Brain microvascular endothelial cell (primary cell): ENCODE data around the gene OPN1SW.

Source experiments
- DNase-seq: peaks from one replicate; pipeline ENCODE4 v3.0.0-alpha.2; 2020
- H3K27ac ChIP-seq: fragments of 250-450 bp; sonication (Bioruptor Pico); 2 replicates; pipeline ENCODE4 v1.5.1; 2020; ENCODE audit warnings: mild to moderate bottlenecking, moderate library complexity
- H3K27me3 ChIP-seq: fragments of 250-450 bp; sonication (Bioruptor Pico); replicated peaks from 2 replicates; pipeline ENCODE4 v1.5.1; 2020; ENCODE audit warnings: mild to moderate bottlenecking
- H3K36me3 ChIP-seq: fragments of 250-450 bp; sonication (Bioruptor Pico); replicated peaks from 2 replicates; pipeline ENCODE4 v1.5.1; 2020; ENCODE audit warnings: mild to moderate bottlenecking
- H3K4me3 ChIP-seq: 2 replicates; pipeline ENCODE4 v1.5.1; 2011; ENCODE audit warnings: low read depth, mild to moderate bottlenecking, control low read depth, low read length, moderate library complexity
- in situ Hi-C: cut with HindIII; loops from 2 replicates; pipeline ENCODE4 v1.10.0; 2017; ENCODE audit warnings: low sequenced_read_pairs, low pct_ligation_motif_present
- TF ChIP-seq, protein P1 (sequence below): IDR thresholded peaks from 2 replicates; pipeline ENCODE4 v1.5.1; 2011; ENCODE audit warnings: low read depth, mild to moderate bottlenecking, moderate library complexity, low read length, control low read depth, inconsistent platforms; ENCODE audit errors: missing control alignments

The OPN1SW gene

DNA sequence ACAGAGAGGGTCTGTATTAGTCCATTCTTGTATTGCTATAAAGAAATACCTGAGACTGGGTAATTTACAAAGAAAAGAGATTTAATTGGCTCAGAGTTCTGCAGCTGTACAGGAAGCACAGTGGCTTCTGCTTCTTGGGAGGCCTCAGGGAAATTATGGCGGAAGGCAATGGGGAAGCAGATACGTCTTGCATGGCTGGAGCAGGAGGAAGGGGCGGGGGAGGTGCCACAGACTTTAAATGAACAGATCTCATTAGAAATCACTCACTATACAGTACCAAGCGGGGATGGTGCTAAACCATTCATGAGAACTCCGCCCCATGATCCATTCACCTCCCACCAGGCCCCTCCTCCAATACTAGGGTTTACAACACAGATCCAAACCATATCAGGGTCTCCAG, 40.2 kb downstream of the OPN1SW start:
- H3K36me3 ChIP-seq = peaks cover 4% of the 10 kb centered on the region
- in situ Hi-C loops = no loop called here
- H3K27ac ChIP-seq = no peak overlapping the region
- H3K4me3 ChIP-seq = no peak overlapping the region
- H3K27me3 ChIP-seq = no peaks in the 10 kb centered on the region
- TF ChIP-seq, protein P1, sequence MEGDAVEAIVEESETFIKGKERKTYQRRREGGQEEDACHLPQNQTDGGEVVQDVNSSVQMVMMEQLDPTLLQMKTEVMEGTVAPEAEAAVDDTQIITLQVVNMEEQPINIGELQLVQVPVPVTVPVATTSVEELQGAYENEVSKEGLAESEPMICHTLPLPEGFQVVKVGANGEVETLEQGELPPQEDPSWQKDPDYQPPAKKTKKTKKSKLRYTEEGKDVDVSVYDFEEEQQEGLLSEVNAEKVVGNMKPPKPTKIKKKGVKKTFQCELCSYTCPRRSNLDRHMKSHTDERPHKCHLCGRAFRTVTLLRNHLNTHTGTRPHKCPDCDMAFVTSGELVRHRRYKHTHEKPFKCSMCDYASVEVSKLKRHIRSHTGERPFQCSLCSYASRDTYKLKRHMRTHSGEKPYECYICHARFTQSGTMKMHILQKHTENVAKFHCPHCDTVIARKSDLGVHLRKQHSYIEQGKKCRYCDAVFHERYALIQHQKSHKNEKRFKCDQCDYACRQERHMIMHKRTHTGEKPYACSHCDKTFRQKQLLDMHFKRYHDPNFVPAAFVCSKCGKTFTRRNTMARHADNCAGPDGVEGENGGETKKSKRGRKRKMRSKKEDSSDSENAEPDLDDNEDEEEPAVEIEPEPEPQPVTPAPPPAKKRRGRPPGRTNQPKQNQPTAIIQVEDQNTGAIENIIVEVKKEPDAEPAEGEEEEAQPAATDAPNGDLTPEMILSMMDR = no peak
- no peak for DNase-seq

DNA sequence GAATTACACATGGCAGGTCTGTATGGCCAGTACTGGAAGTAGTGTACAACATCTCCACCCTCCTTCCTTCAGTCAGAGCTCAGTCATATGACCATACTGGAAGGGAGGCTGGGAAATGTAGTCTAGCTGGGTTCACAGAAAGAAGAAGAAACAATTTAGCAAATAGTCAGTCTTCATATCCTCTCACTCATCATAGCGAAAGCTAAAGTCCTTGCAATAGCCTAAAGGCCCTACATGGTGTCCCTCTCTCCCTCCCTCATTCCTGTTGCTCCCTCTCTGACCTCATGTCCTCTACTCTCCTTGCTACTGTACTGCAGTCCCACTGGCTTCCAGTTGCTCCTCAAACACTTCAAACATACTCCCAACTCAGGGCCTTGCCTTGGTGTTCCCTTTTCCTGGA, 40.7 kb downstream of the OPN1SW start:
- H3K4me3 ChIP-seq = no peak overlapping the region
- TF ChIP-seq, protein P1 = no peak
- H3K27me3 ChIP-seq = no peaks in the 10 kb centered on the region
- peaks cover 4% of the 10 kb centered on the region for H3K36me3 ChIP-seq
- H3K27ac ChIP-seq = no peak overlapping the region
- in situ Hi-C loops = no loop called here
- no peak for DNase-seq

DNA sequence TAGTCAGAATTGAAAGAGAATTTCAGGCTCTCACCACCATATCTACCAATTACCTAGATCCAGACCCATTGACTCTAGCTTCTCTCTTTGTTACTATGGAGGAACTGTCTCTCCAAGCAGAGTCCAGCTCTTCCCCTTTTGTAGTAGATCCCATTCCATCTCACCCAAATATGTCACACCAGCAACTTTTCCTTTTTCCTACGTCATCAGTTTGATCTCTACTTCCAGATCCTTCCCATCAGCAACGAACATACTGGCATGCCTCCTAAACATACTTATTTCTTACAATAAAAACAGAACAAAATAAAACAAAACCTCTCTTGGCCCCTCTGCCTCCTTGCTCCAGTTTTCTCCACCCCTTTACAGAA, 42.3 kb downstream of the OPN1SW start:
- Histone ChIP-seq H3K4me3 (no peak overlapping the region), H3K36me3 (no peaks in the 10 kb centered on the region), H3K27me3 (no peaks in the 10 kb centered on the region), H3K27ac (no peak overlapping the region)
- no peak for DNase-seq
- in situ Hi-C loops = no loop called here
- TF ChIP-seq, protein P1 = no peak

DNA sequence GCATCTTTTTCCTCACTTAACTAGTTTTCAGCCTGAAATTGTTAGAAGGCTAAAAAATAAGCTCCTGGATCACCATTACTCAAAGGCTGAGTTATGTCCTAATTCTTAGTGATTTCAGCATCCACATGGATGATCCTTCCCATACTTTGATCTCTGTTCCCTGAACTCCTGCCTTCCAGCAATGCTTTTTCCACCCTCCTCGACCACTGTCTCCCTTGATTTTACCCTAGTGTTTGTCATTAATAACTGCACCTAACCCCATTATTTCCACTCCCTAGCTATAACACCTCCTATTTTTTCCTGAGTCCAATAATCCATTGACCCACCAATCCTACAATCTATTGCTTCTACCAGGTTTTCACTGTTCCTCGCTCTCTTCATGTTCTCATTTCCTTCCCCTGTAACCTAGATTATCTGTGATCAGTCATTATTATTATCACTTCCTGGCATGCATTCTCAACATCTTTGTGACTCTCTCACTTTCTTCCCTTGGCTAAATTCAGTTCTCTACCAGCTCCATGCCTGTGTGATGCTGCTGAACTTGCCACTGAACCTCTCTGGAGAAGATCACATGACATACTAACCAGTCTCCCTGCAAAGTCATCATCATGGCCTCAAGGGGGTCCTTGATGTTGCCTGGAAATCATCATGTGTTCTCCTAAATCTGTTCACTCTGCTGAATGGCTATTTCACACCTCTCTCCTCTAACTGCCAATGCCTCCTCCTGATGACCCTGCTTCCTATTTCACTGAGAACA, 42.9 kb downstream of the OPN1SW start:
- TF ChIP-seq, protein P1 = no peak
- in situ Hi-C loops = no loop called here
- no peak for DNase-seq
- Histone ChIP-seq H3K27ac (no peak overlapping the region), H3K27me3 (no peaks in the 10 kb centered on the region), H3K4me3 (no peak overlapping the region), H3K36me3 (no peaks in the 10 kb centered on the region)

DNA sequence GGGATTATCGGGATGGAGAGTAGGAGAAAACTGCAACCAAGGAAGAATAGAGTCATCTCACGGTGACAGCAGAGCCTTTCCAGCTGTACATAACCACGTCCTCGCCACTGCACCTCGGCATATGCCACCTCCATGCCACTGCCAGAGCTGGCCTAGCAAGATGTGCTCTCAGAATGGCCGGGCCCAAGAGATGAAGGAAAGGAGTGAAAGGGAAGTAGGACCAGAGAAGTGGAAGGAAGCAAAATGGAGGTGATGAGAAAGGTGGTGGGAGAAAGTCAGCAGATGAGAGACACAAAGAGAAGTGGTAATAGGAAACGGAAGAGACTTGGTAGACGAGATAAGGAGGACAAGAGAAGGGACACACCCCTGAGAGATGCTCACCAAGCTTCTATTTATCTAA, 44.4 kb downstream of the OPN1SW start:
- H3K27me3 ChIP-seq = peaks cover 2% of the 10 kb centered on the region
- TF ChIP-seq, protein P1 = no peak
- no peak overlapping the region for H3K27ac ChIP-seq
- no peaks in the 10 kb centered on the region for H3K36me3 ChIP-seq
- H3K4me3 ChIP-seq = no peak overlapping the region
- in situ Hi-C loops = no loop called here
- no peak for DNase-seq

GRCh38 chr7:128729494-128729893, 46.1 kb downstream of the OPN1SW start:
- H3K27me3 ChIP-seq = peaks cover 4% of the 10 kb centered on the region
- TF ChIP-seq, protein P1 = no peak
- H3K36me3 ChIP-seq = no peaks in the 10 kb centered on the region
- no peak for DNase-seq
- H3K27ac ChIP-seq = no peak overlapping the region
- in situ Hi-C loops = no loop called here
- no peak overlapping the region for H3K4me3 ChIP-seq
